Motor neuron (in vitro differentiated cells): ENCODE data around the gene SDHA. TPM values are rescaled to one million over a fixed set of nuclear protein-coding genes. Genes with fewer than 3 reads are reported as not detected.

Source experiments
- total RNA-seq, 8 experiments: library from RNA; unstranded; fragments of 300-600 nt; gene quantifications; 2 replicates each; pipeline versions ENCODE4 v1.2.3 to v1.2.4, GENCODE V29; 2022

The SDHA gene
- total RNA-seq, 8 experiments from 2014 or later: 61.7 to 154 (median 81.6) TPM

Other genes with a start within 250 kb of the SDHA start
- gene PLEKHG4B, start 126.2 kb upstream of the SDHA start, total RNA-seq: 1 to 10 TPM in 5 of 8 experiments, under 1 TPM in 3; 0.09 to 7.3 (median 3.2) TPM
- 1 to 10 TPM in 1 of 8 experiments, under 1 TPM in 4, not detected in 3; 0.18 to 4.5 (median 0.25) TPM for gene LRRC14B, start 26.8 kb upstream of the SDHA start, total RNA-seq
- gene CCDC127, start 167 bp upstream of the SDHA start, total RNA-seq: 10 to 100 TPM in 1 of 8 experiments, 1 to 10 TPM in 7; 5.9 to 10.8 (median 7.9) TPM
- gene PDCD6, start 53.3 kb downstream of the SDHA start, total RNA-seq: 100 to 1,000 TPM in 3 of 8 experiments, 10 to 100 TPM in 5; 37.3 to 116 (median 72.6) TPM
- 10 to 100 TPM in 1 of 8 experiments, 1 to 10 TPM in 7; 1.1 to 24.0 (median 1.6) TPM for gene AHRR, start 103.4 kb downstream of the SDHA start, total RNA-seq
- 10 to 100 TPM; 17.1 to 69.6 (median 25.0) TPM for gene EXOC3, start 224.9 kb downstream of the SDHA start, total RNA-seq